CD14-positive monocyte (primary cell): Measurements from ENCODE around the gene MTR. TPM values are rescaled to one million over a fixed set of nuclear protein-coding genes. Genes with fewer than 3 reads are reported as not detected.
A peak's percentile ranks its signal among the peaks of the same experiment; 100 is the strongest.

ENCODE experiments used
- DNase-seq, 3 donors: peaks; one replicate each; pipeline ENCODE4 v3.0.0-alpha.2; 2011 to 2022
- H2AFZ ChIP-seq: 2 replicates; pipeline ENCODE4 v1.6.0; 2012; ENCODE audit warnings: mild to moderate bottlenecking, low read depth, low read length, inconsistent platforms; ENCODE audit not compliant: insufficient read depth, poor library complexity, severe bottlenecking
- H3K27ac ChIP-seq, 2 donors: 1 replicate in 1 of 2; 2 replicates in 1 of 2; pipeline ENCODE4 v1.5.1; 2012 to 2013; ENCODE audit warnings: low read length in 2 of 2, control low read depth in 1 of 2, inconsistent platforms in 1 of 2, low read depth in 1 of 2, mild to moderate bottlenecking in 1 of 2
- H3K27me3 ChIP-seq, 2 donors: one replicate each; pipeline versions ENCODE4 v1.6.0 to v1.6.1; 2011 to 2013; ENCODE audit warnings: low read length in 2 of 2; ENCODE audit not compliant: control insufficient read depth in 2 of 2, insufficient read depth in 2 of 2
- H3K36me3 ChIP-seq, 2 donors: replicated peaks in 1 of 2; 1 replicate in 1 of 2; 2 replicates in 1 of 2; pipeline versions ENCODE4 v1.5.1 to v1.6.1; 2012 to 2013; ENCODE audit warnings: low read length in 2 of 2, control low read depth in 1 of 2, inconsistent platforms in 1 of 2, mild to moderate bottlenecking in 1 of 2; ENCODE audit not compliant: insufficient read depth in 2 of 2, control insufficient read depth in 1 of 2
- H3K4me1 ChIP-seq, 2 donors: 1 replicate in 1 of 2; 2 replicates in 1 of 2; pipeline versions ENCODE4 v1.5.1 to v1.6.1; 2012 to 2013; ENCODE audit warnings: low read length in 2 of 2, control low read depth in 1 of 2, inconsistent platforms in 1 of 2, mild to moderate bottlenecking in 1 of 2, moderate library complexity in 1 of 2; ENCODE audit not compliant: insufficient read depth in 2 of 2, control insufficient read depth in 1 of 2
- H3K4me2 ChIP-seq: replicated peaks from 2 replicates; pipeline ENCODE3; 2012; ENCODE audit warnings: low read length, moderate library complexity, mild to moderate bottlenecking; ENCODE audit not compliant: poor library complexity, severe bottlenecking; ENCODE audit errors: extremely low read depth
- H3K4me3 ChIP-seq, 3 experiments: fragments of 200-600 bp in 1 of 3; sonication (generic) in 1 of 3; replicated peaks in 1 of 3; 1 replicate in 2 of 3; 2 replicates in 1 of 3; pipeline ENCODE4 v1.5.1; 2011 to 2013; ENCODE audit warnings: low read length in 3 of 3, mild to moderate bottlenecking in 3 of 3, control low read depth in 2 of 3, low read depth in 2 of 3, inconsistent platforms in 1 of 3, moderate library complexity in 1 of 3
- H3K79me2 ChIP-seq: 2 replicates; pipeline ENCODE4 v1.6.0; 2012; ENCODE audit warnings: mild to moderate bottlenecking, control low read depth, inconsistent platforms, low read length, moderate library complexity; ENCODE audit not compliant: insufficient read depth
- H3K9ac ChIP-seq: 2 replicates; pipeline ENCODE4 v1.6.0; 2017; ENCODE audit warnings: low read length, mild to moderate bottlenecking; ENCODE audit not compliant: insufficient read depth, poor library complexity, severe bottlenecking
- H3K9me3 ChIP-seq, 2 donors: replicated peaks in 1 of 2; 1 replicate in 1 of 2; 2 replicates in 1 of 2; pipeline versions ENCODE4 v1.5.1 to v1.6.1; 2012 to 2013; ENCODE audit warnings: low read length in 2 of 2, control low read depth in 1 of 2; ENCODE audit not compliant: control insufficient read depth in 1 of 2, insufficient read depth in 1 of 2
- H4K20me1 ChIP-seq: 2 replicates; pipeline ENCODE4 v1.6.0; 2012; ENCODE audit warnings: mild to moderate bottlenecking, low read length, control low read depth, moderate library complexity; ENCODE audit not compliant: insufficient read depth
- H3K27ac Mint-ChIP-seq, 7 donors: one replicate each; pipeline ENCODE4 v1.8.0; 2020; ENCODE audit warnings: mild to moderate bottlenecking in 7 of 7, mixed read lengths in 7 of 7, moderate library complexity in 6 of 7, inconsistent platforms in 2 of 7
- H3K27me3 Mint-ChIP-seq, 3 donors: one replicate each; pipeline ENCODE4 v1.8.0; 2021 to 2022; ENCODE audit warnings: low read depth in 3 of 3, mild to moderate bottlenecking in 3 of 3, mixed read lengths in 3 of 3, moderate library complexity in 3 of 3, inconsistent platforms in 1 of 3
- H3K36me3 Mint-ChIP-seq, 2 donors: one replicate each; pipeline ENCODE4 v1.8.0; 2020; ENCODE audit warnings: mixed read lengths in 2 of 2, inconsistent platforms in 1 of 2, mild to moderate bottlenecking in 1 of 2
- H3K4me1 Mint-ChIP-seq: one replicate; pipeline ENCODE4 v1.8.0; 2020; ENCODE audit warnings: mild to moderate bottlenecking, mixed read lengths
- H3K4me3 Mint-ChIP-seq, 2 donors: one replicate each; pipeline ENCODE4 v1.8.0; 2020; ENCODE audit warnings: mild to moderate bottlenecking in 2 of 2, mixed read lengths in 2 of 2, moderate library complexity in 1 of 2
- H3K9me3 Mint-ChIP-seq, 7 donors: one replicate each; pipeline ENCODE4 v1.8.0; 2020 to 2022; ENCODE audit warnings: mixed read lengths in 7 of 7, mild to moderate bottlenecking in 6 of 7, moderate library complexity in 6 of 7, inconsistent platforms in 2 of 7
- WGBS: methylation state at CpG from one replicate; pipeline ENCODE4 v1.1.5; 2013; ENCODE audit warnings: missing lambda C conversion rate; ENCODE audit not compliant: insufficient coverage; 5-methylcytosine and 5-hydroxymethylcytosine counted together
- intact Hi-C, 2 donors: fragments of 100-400 bp; cut with micrococcal nuclease; formaldehyde crosslinking; loops; one replicate each; pipeline versions ENCODE4 v1.15.0 to v1.15.1; 2023
- polyA plus RNA-seq, 3 donors: library from polyadenylated mRNA; depleted of rRNA in 1 of 3; unstranded in 2 of 3; stranded (reverse) in 1 of 3; fragments of 300-500 nt in 2 of 3; fragments of >200 nt in 1 of 3; fragmentation: Illumina TruSeq in 2 of 3; gene quantifications; 1 replicate in 2 of 3; 2 replicates in 1 of 3; pipeline ENCODE4 v1.2.3, GENCODE V29; 2012 to 2021
- TF ChIP-seq, protein P1 (sequence below): fragments of 200-600 bp; IDR thresholded peaks from one replicate; pipeline ENCODE4 v1.8.0; 2022; ENCODE audit warnings: antibody characterized with exemption, mild to moderate bottlenecking

The MTR gene
- polyA plus RNA-seq, 3 donors: 3.4 to 5.4 (median 4.7) TPM

DNA sequence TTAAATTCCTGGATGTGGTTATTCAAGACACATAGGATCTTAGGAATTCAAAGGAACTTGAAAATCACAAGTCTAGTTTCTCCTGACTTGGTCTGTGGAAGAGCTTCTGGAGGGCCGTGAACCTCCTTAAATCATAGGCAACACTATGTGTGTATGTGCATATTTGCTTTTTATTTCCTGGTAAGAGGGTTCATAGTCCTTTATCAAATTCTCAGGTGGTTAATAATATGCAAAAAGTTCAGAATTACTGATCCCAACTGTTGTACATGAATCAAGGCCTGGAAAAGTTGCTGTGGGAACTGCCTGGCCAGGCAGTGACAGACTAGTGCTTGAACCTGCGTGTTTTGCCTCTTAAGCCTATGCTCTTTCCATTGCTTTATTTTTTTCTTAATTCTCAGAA lies 12.9 kb downstream of the MTR start:
- Mint-ChIP-seq H3K27ac (no peak overlapping the region), H3K9me3 (no peaks in the 10 kb centered on the region), H3K4me3 (no peak overlapping the region), H3K27me3 (no peaks in the 10 kb centered on the region), H3K36me3 (peaks cover 61 to 73% of the 10 kb centered on the region in 2 donors), H3K4me1 (no peaks in the 10 kb centered on the region)
- no peaks in the 10 kb centered on the region for H3K9me3 ChIP-seq
- peaks cover 51 to 87% of the 10 kb centered on the region in 2 donors for H3K36me3 ChIP-seq
- TF ChIP-seq, protein P1, sequence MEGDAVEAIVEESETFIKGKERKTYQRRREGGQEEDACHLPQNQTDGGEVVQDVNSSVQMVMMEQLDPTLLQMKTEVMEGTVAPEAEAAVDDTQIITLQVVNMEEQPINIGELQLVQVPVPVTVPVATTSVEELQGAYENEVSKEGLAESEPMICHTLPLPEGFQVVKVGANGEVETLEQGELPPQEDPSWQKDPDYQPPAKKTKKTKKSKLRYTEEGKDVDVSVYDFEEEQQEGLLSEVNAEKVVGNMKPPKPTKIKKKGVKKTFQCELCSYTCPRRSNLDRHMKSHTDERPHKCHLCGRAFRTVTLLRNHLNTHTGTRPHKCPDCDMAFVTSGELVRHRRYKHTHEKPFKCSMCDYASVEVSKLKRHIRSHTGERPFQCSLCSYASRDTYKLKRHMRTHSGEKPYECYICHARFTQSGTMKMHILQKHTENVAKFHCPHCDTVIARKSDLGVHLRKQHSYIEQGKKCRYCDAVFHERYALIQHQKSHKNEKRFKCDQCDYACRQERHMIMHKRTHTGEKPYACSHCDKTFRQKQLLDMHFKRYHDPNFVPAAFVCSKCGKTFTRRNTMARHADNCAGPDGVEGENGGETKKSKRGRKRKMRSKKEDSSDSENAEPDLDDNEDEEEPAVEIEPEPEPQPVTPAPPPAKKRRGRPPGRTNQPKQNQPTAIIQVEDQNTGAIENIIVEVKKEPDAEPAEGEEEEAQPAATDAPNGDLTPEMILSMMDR: no peak
- no peak overlapping the region for H3K4me2 ChIP-seq
- DNase-seq: no peak
- H3K27me3 ChIP-seq: no peaks in the 10 kb centered on the region
- no peak overlapping the region for H3K9ac ChIP-seq
- intact Hi-C loops: no loop called here
- H3K4me1 ChIP-seq: no peaks in the 10 kb centered on the region
- WGBS: 100% methylated on average over 1 of the region's 2 CpGs
- no peak overlapping the region for H3K27ac ChIP-seq
- no peaks in the 10 kb centered on the region for H3K79me2 ChIP-seq
- H2AFZ ChIP-seq: no peak overlapping the region
- no peak overlapping the region for H3K4me3 ChIP-seq
- H4K20me1 ChIP-seq: no peaks in the 10 kb centered on the region

DNA sequence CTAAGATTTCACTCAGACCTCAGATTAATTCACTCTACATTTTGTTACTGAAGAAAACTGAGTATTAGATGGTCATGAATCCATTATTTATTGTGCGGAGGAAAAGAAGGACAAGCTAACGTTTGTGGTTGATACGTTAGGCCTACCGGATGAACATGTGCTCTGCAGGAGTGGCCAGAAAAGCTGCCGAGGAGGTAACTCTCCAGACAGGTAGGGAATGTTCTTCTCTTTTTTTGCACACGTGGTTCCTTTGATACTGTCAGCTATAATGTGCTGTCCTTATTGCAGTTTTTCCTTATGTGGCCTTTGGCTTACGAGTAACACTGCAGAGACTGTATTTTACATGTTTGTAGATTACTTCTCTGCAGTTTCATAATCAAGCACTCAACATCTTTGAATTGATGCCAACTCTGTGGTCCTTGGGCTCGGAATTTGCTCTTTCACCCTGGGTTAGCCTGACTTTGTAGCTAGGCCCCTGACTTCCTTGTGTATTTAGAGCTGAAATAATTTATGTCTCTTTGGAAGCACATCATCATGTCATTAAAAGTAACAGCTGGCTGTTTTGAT lies 13.6 kb downstream of the MTR start:
- Histone ChIP-seq H3K36me3 (peaks cover 55 to 88% of the 10 kb centered on the region in 2 donors), H3K4me3 (no peak overlapping the region), H3K4me1 (no peaks in the 10 kb centered on the region), H3K79me2 (no peaks in the 10 kb centered on the region), H3K9me3 (no peaks in the 10 kb centered on the region), H3K9ac (no peak overlapping the region), H3K27me3 (no peaks in the 10 kb centered on the region), H3K4me2 (no peak overlapping the region), H3K27ac (peak overlapping the region in 1 of 2 donors; percentile 21), H2AFZ (no peak overlapping the region), H4K20me1 (no peaks in the 10 kb centered on the region)
- intact Hi-C loops: no loop called here
- 35% methylated on average over 4 of the region's 8 CpGs for WGBS
- TF ChIP-seq, protein P1: no peak
- DNase-seq: no peak
- peaks cover 60 to 71% of the 10 kb centered on the region in 2 donors for H3K36me3 Mint-ChIP-seq
- no peak overlapping the region for H3K4me3 Mint-ChIP-seq
- H3K27ac Mint-ChIP-seq: peak overlapping the region in 1 of 7 donors; percentile 2
- no peaks in the 10 kb centered on the region for H3K9me3 Mint-ChIP-seq
- H3K4me1 Mint-ChIP-seq: no peaks in the 10 kb centered on the region
- no peaks in the 10 kb centered on the region for H3K27me3 Mint-ChIP-seq
